Gastrocnemius medialis (tissue), 4 donors: Measurements from ENCODE around the gene HNF4A. TPM values are rescaled to one million over a fixed set of nuclear protein-coding genes. Genes with fewer than 3 reads are reported as not detected.

ENCODE experiments used
- ATAC-seq, 2 donors: fragments of 150-250 bp; one replicate each; pipeline ENCODE4 v1.9.1; 2016
- DNase-seq, 2 donors: peaks; one replicate each; pipeline ENCODE4 v3.0.0-alpha.2; 2019
- H3K27ac ChIP-seq, 4 donors: fragments of 200-600 bp; sonication (generic); 1 replicate in 1 of 4; 2 replicates in 3 of 4; pipeline ENCODE4 v1.5.1; 2016 to 2018; ENCODE audit warnings: mild to moderate bottlenecking in 2 of 4, moderate library complexity in 1 of 4
- H3K27me3 ChIP-seq, 3 donors: fragments of 200-600 bp; sonication (generic) in 2 of 3; 1 replicate in 1 of 3; 2 replicates in 2 of 3; pipeline versions ENCODE4 v1.5.1 to v1.6.0; 2016 to 2019; ENCODE audit warnings: mild to moderate bottlenecking in 1 of 3, moderate library complexity in 1 of 3
- H3K36me3 ChIP-seq, 2 donors: fragments of 200-600 bp; sonication (generic) in 1 of 2; one replicate each; pipeline ENCODE4 v1.5.1; 2017 to 2018
- H3K4me1 ChIP-seq, 2 donors: fragments of 200-600 bp; sonication (generic) in 1 of 2; one replicate each; pipeline ENCODE4 v1.5.1; 2016 to 2017; ENCODE audit warnings: mild to moderate bottlenecking in 2 of 2
- H3K4me3 ChIP-seq, 4 donors: fragments of 200-600 bp; sonication (generic) in 3 of 4; 1 replicate in 1 of 4; 2 replicates in 3 of 4; pipeline ENCODE4 v1.5.1; 2016 to 2019; ENCODE audit warnings: mild to moderate bottlenecking in 2 of 4
- H3K9me3 ChIP-seq, 3 donors: fragments of 200-600 bp; sonication (generic) in 2 of 3; 1 replicate in 1 of 3; 2 replicates in 2 of 3; pipeline ENCODE4 v1.5.1; 2016 to 2019
- CTCF ChIP-seq, 5 experiments: fragments of 450-650 bp in 3 of 5; fragments of 200-600 bp in 2 of 5; sonication (generic) in 2 of 5; IDR thresholded peaks in 4 of 5; conservative IDR thresholded peaks in 1 of 5; 1 replicate in 4 of 5; 2 replicates in 1 of 5; pipeline ENCODE4 v1.5.1; 2016 to 2019; ENCODE audit warnings: antibody characterized with exemption in 5 of 5, mild to moderate bottlenecking in 3 of 5, moderate library complexity in 3 of 5
- POLR2A ChIP-seq, 2 donors: fragments of 450-650 bp; IDR thresholded peaks; one replicate each; pipeline ENCODE4 v1.6.1; 2017; ENCODE audit warnings: antibody characterized with exemption in 2 of 2, mild to moderate bottlenecking in 2 of 2, moderate library complexity in 2 of 2
- in situ Hi-C, 4 donors: fragments of 200-750 bp; cut with MboI; loops; one replicate each; pipeline versions ENCODE4 v1.15.0 to v1.8.0; 2017; ENCODE audit warnings: low sequenced_read_pairs in 4 of 4
- intact Hi-C: fragments of 100-400 bp; cut with DNase I; formaldehyde crosslinking; loops from one replicate; pipeline ENCODE4 v1.15.1; 2023; ENCODE audit warnings: low total_unique reads
- total RNA-seq, 4 donors: library from RNA; depleted of rRNA; stranded (reverse); fragments of >200 nt; gene quantifications; one replicate each; pipeline versions ENCODE4 v1.1.0 to v1.2.3, GENCODE V29; 2016

The HNF4A gene
- total RNA-seq, 4 donors from 2014 or later, result 0.29 to 0.83 (median 0.51) TPM; not detected in 1

- ATAC-seq (no peak), DNase-seq (no peak)
- peaks cover 0 to 7% (median 0%) of the 10 kb centered on the region in 3 donors for H3K27me3 ChIP-seq
- H3K4me1 ChIP-seq, result no peaks in the 10 kb centered on the region
- H3K4me3 ChIP-seq, result no peak overlapping the region
- H3K27ac ChIP-seq, result no peak overlapping the region
- no peaks in the 10 kb centered on the region for H3K9me3 ChIP-seq
- intact Hi-C loops, result no loop called here
- in situ Hi-C loops, result no loop called here
- TF ChIP-seq CTCF (IDR thresholded peaks at IDR 0.05 in 4 of 5, conservative IDR thresholded peaks at IDR 0.05 in 1 of 5) (no peak), POLR2A (IDR thresholded peaks at IDR 0.05) (no peak)
- no peaks in the 10 kb centered on the region for H3K36me3 ChIP-seq
These were observed 75.6 kb downstream of the HNF4A start for GRCh38 chr20:44431118-44431501.

GRCh38 chr20:44431502-44432234 lies 76.2 kb downstream of the HNF4A start:
- in situ Hi-C loops (no loop called here), intact Hi-C loops (no loop called here)
- no peaks in the 10 kb centered on the region for H3K4me1 ChIP-seq
- H3K36me3 ChIP-seq, result no peaks in the 10 kb centered on the region
- no peaks in the 10 kb centered on the region for H3K9me3 ChIP-seq
- peaks cover 0 to 7% (median 0%) of the 10 kb centered on the region in 3 donors for H3K27me3 ChIP-seq
- TF ChIP-seq CTCF (IDR thresholded peaks at IDR 0.05 in 4 of 5, conservative IDR thresholded peaks at IDR 0.05 in 1 of 5) (no peak), POLR2A (IDR thresholded peaks at IDR 0.05) (no peak)
- H3K27ac ChIP-seq, result no peak overlapping the region
- H3K4me3 ChIP-seq, result no peak overlapping the region
- DNase-seq (no peak), ATAC-seq (no peak)

- Histone ChIP-seq H3K4me1 (no peaks in the 10 kb centered on the region), H3K27ac (no peak overlapping the region), H3K9me3 (no peaks in the 10 kb centered on the region), H3K27me3 (peaks cover 0 to 7% (median 0%) of the 10 kb centered on the region in 3 donors), H3K36me3 (no peaks in the 10 kb centered on the region), H3K4me3 (no peak overlapping the region)
- in situ Hi-C loops, result no loop called here
- DNase-seq (no peak), ATAC-seq (no peak)
- TF ChIP-seq POLR2A (IDR thresholded peaks at IDR 0.05), result no peak
- no peak for TF ChIP-seq CTCF (IDR thresholded peaks at IDR 0.05 in 4 of 5, conservative IDR thresholded peaks at IDR 0.05 in 1 of 5)
- intact Hi-C loops, result no loop called here
These were observed 77.4 kb downstream of the HNF4A start for GRCh38 chr20:44432618-44433577.

- H3K9me3 ChIP-seq, result no peaks in the 10 kb centered on the region
- TF ChIP-seq POLR2A (IDR thresholded peaks at IDR 0.05) (no peak), CTCF (IDR thresholded peaks at IDR 0.05 in 4 of 5, conservative IDR thresholded peaks at IDR 0.05 in 1 of 5) (no peak)
- intact Hi-C loops, result no loop called here
- no peak overlapping the region for H3K4me3 ChIP-seq
- peaks cover 0 to 7% (median 0%) of the 10 kb centered on the region in 3 donors for H3K27me3 ChIP-seq
- H3K4me1 ChIP-seq, result no peaks in the 10 kb centered on the region
- ATAC-seq, result no peak
- no peak overlapping the region for H3K27ac ChIP-seq
- no peaks in the 10 kb centered on the region for H3K36me3 ChIP-seq
- in situ Hi-C loops, result no loop called here
- no peak for DNase-seq
These were observed 78.4 kb downstream of the HNF4A start for GRCh38 chr20:44433751-44434538.
